ENCODE data around the gene DPH2. TPM values are rescaled to one million over a fixed set of nuclear protein-coding genes. Genes with fewer than 3 reads are reported as not detected.
A peak's percentile ranks its signal among the peaks of the same experiment; 100 is the strongest.

The DPH2 gene
- total RNA-seq, 1 donor from 2014 or later: 12.0 TPM

GRCh38 chr1:44014365-44015104 lies 44.7 kb downstream of the DPH2 start:
- DNase-seq (ENCODE audit: low spot score): no peak
- ATAC-seq: no peak
- intact Hi-C loops (cut with DNase I): no loop called here

DNA sequence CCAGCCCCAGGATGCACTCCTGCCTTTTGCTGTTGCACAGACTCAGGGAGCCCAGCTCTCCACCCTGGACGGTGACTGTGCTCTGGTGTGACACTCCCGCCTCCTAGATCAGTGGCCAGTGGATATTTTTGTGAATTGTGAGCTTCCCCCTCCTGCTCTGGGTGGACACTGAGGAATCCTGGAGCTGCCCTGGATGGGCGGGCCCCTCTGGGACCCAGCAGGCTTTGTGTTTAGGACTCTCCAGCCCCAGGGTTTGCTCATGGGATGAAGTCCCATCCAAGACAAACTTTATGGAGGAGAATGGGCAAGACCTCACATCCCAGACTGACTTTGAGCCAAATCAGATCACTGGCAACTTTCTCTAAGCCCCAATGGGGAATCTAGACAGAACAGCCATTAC lies 45.4 kb downstream of the DPH2 start:
- intact Hi-C loops (cut with DNase I): no loop called here
- DNase-seq (ENCODE audit: low spot score) (no peak), ATAC-seq (peak; percentile 52)

GRCh38 chr1:44016041-44016889 lies 46.5 kb downstream of the DPH2 start:
- no peak for ATAC-seq
- DNase-seq (ENCODE audit: low spot score): no peak
- intact Hi-C loops (cut with DNase I): no loop called here

GRCh38 chr1:44016890-44017400 lies 47.1 kb downstream of the DPH2 start:
- DNase-seq (ENCODE audit: low spot score) (no peak), ATAC-seq (no peak)
- intact Hi-C loops (cut with DNase I): no loop called here

GRCh38 chr1:44019466-44019948 lies 49.7 kb downstream of the DPH2 start:
- no peak for DNase-seq (ENCODE audit: low spot score)
- intact Hi-C loops (cut with DNase I): no loop called here

DNA sequence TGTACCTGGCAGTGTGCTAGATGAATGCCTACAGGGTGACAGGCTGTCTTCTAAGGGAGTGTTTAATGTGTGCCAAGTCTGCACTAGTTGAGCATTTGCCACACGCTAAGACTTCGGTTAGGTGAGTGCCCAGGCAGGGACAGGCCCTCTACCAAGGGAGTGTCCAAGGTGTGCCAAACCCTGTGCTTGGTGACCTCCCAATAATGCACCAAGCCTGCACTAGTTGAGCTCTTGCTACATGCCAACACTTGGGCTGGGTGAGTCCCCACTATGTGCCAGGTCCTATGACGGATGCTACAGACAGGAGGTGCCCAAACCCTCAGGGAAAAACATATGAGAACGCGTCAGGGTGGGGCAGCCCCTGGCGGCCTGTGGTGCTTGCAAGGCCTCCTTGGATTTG lies 50.7 kb downstream of the DPH2 start:
- ATAC-seq: no peak
- DNase-seq (ENCODE audit: low spot score): no peak
- intact Hi-C loops (cut with DNase I): no loop called here

More at GRCh38 chr1:44019466-44019948, 49.7 kb downstream of the DPH2 start:
- ATAC-seq: no peak

DNA sequence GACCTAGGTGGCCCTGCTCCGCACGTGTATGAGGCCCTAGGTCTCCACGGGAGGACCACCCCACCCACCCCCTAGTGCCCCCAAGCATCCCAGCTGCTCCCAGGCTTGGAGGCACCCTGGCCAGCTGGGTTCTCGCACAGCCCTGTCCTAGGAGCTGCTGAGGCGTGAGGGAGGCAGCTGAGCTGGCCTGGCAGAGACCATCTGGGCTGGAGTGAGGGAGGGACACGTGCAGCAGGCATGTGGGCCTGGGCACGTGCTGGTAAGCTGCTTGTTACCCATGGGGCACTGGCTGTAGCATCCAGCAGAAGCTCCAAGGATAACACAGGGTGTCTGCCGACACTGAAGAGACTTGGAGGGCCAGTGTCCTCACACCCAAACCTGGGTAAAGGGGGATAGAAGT lies 51.3 kb downstream of the DPH2 start:
- intact Hi-C loops (cut with DNase I): no loop called here
- DNase-seq (ENCODE audit: low spot score) (no peak), ATAC-seq (no peak)

DNA sequence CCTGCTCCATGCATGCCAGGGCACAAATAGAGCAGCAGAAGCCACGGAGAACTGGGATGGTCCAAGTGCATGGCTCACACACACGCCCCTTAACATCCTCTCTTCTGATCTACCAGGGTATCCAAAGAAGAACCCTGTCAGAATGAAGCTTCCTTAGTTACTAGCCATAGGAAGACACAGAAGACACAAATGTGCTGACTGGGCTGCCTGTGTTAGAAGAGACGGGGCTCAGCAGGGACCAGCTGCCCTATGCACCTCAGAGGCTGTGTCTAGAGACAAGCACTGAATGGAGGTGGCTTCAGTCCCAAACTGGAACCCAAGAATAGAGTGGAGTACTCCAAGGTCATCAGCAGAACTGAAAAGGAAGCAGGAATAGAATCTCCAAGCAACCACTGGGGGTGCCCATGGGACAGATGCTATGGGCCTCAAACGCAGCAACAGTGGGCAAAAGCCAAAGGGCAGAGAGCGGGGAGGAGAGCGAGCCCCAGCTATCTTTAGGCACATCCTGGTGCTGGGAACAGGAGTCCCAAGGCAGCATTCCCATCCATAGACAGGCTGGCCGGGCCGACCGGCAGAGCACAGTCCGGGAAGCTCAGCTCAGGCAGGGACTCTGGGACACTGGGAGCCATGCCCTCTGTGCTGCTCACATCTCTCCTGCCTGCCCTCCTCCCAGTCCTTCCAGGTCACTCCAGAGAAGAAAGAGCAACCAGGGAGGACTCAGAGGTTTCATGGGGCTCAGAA lies 51.9 kb downstream of the DPH2 start:
- DNase-seq (ENCODE audit: low spot score) (no peak), ATAC-seq (peak; percentile 15)
- intact Hi-C loops (cut with DNase I): no loop called here

Other genes with a start within 250 kb of the DPH2 start
- 0.94 TPM for gene ARTN, start 36.2 kb upstream of the DPH2 start, total RNA-seq
- 29.0 TPM for gene IPO13, start 23.1 kb upstream of the DPH2 start, total RNA-seq
- 79.4 TPM for gene ATP6V0B, start 5.0 kb downstream of the DPH2 start, total RNA-seq
- gene B4GALT2, start 9.2 kb downstream of the DPH2 start, total RNA-seq: 26.5 TPM
- 5.4 TPM for gene CCDC24, start 21.6 kb downstream of the DPH2 start, total RNA-seq
- gene SLC6A9, start 61.5 kb downstream of the DPH2 start, total RNA-seq: 6.5 TPM
- gene KLF17, start 148.8 kb downstream of the DPH2 start, total RNA-seq: not detected
- gene KLF18, start 171.6 kb downstream of the DPH2 start, total RNA-seq: not detected
- gene DMAP1, start 243.5 kb downstream of the DPH2 start, total RNA-seq: 35.9 TPM